HG02759 (cell line): Measurements from ENCODE around the gene ZBTB32.
"Not testable (repeated sequence)": the region's sequence is repeated elsewhere in the genome, so short reads cannot be mapped to it uniquely, and the experiment has no call there.

Source experiments
- ATAC-seq: cut with Tn5 transposase; IDR thresholded peaks from one replicate; pipeline ENCODE4 v1.9.1; 2021; ENCODE audit warnings: mild to moderate bottlenecking, moderate library complexity; ENCODE audit not compliant: unreplicated experiment

Gene ZBTB32

GRCh38 chr19:35719402-35720162 is 15.2 kb downstream of the ZBTB32 start:
- ATAC-seq = no peak

GRCh38 chr19:35720163-35720524 is 15.8 kb downstream of the ZBTB32 start:
- ATAC-seq = no peak

- ATAC-seq = no peak
These were observed 16.3 kb downstream of the ZBTB32 start for GRCh38 chr19:35720648-35721047.

GRCh38 chr19:35721374-35721773 is 17.0 kb downstream of the ZBTB32 start:
- ATAC-seq = no peak

- no peak for ATAC-seq
These were observed 18.1 kb downstream of the ZBTB32 start for GRCh38 chr19:35722461-35722860.

- ATAC-seq = no peak
These were observed 18.5 kb downstream of the ZBTB32 start for GRCh38 chr19:35722897-35723296.

GRCh38 chr19:35723671-35724070 is 19.3 kb downstream of the ZBTB32 start:
- no peak for ATAC-seq

- ATAC-seq = not testable (repeated sequence)
These were observed 19.8 kb downstream of the ZBTB32 start for GRCh38 chr19:35724132-35724531.

- no peak for ATAC-seq
These were observed 20.2 kb downstream of the ZBTB32 start for GRCh38 chr19:35724560-35724959.

- no peak for ATAC-seq
These were observed 21.0 kb downstream of the ZBTB32 start for GRCh38 chr19:35725216-35725861.

- no peak for ATAC-seq
These were observed 22.9 kb downstream of the ZBTB32 start for GRCh38 chr19:35727053-35727955.

- no peak for ATAC-seq
These were observed 23.8 kb downstream of the ZBTB32 start for GRCh38 chr19:35727956-35728706.

- ATAC-seq = no peak
These were observed 24.7 kb downstream of the ZBTB32 start for GRCh38 chr19:35729021-35729420.

GRCh38 chr19:35729763-35730162 is 25.4 kb downstream of the ZBTB32 start:
- ATAC-seq = no peak

- no peak for ATAC-seq
These were observed 26.0 kb downstream of the ZBTB32 start for GRCh38 chr19:35730326-35730725.

- no peak for ATAC-seq
These were observed 27.0 kb downstream of the ZBTB32 start for GRCh38 chr19:35731353-35731752.

GRCh38 chr19:35731779-35732405 is 27.5 kb downstream of the ZBTB32 start:
- no peak for ATAC-seq

- ATAC-seq = no peak
These were observed 28.3 kb downstream of the ZBTB32 start for GRCh38 chr19:35732540-35733179.

GRCh38 chr19:35733180-35734125 is 29.1 kb downstream of the ZBTB32 start:
- ATAC-seq = no peak
